GM19468 (cell line): ENCODE data around the gene HBQ1.
"Not testable (repeated sequence)": the region's sequence is repeated elsewhere in the genome, so short reads cannot be mapped to it uniquely, and the experiment has no call there.

Source experiments
- ATAC-seq: cut with Tn5 transposase; IDR thresholded peaks from one replicate; pipeline ENCODE4 v1.9.1; 2021; ENCODE audit warnings: mild to moderate bottlenecking, moderate library complexity, moderate number of reproducible peaks; ENCODE audit not compliant: unreplicated experiment; ENCODE audit errors: extremely low read depth

The HBQ1 gene

DNA sequence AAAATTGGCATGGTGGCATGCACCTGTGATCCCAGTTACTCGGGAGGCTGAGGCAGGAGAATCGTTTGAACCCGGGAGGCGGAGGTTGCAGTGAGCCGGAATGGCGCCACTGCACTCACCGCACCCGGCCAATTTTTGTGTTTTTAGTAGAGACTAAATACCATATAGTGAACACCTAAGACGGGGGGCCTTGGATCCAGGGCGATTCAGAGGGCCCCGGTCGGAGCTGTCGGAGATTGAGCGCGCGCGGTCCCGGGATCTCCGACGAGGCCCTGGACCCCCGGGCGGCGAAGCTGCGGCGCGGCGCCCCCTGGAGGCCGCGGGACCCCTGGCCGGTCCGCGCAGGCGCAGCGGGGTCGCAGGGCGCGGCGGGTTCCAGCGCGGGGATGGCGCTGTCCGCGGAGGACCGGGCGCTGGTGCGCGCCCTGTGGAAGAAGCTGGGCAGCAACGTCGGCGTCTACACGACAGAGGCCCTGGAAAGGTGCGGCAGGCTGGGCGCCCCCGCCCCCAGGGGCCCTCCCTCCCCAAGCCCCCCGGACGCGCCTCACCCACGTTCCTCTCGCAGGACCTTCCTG lies at the start of gene HBQ1:
Gene HBQ1, plus strand, starts transcription at position 359 of the 575 bp plus-strand sequence. Its CDS starts 28 bp downstream, at position 387.
- no peak for ATAC-seq

- no peak for ATAC-seq
These were observed 49.6 kb upstream of the HBQ1 start for GRCh38 chr16:130533-131173.

DNA sequence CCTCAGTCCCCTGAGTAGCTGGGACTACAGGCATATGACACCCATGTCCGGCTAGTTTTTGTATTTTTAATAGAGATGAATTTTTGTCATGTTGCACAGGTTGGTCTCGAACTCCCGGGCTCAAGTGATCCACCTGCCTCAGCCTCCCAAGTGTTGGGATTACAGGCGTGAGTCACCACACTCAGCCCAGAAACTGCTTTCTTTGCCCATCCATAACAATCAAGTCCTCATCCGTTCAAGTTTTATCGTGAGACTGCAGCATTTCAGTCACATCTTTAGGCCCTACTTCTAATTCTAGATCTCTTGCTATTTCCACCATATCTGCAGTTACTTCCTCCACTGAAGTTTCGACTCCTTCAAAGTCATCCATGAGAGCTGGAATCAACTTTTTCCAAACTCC lies 48.1 kb upstream of the HBQ1 start:
- ATAC-seq = no peak

DNA sequence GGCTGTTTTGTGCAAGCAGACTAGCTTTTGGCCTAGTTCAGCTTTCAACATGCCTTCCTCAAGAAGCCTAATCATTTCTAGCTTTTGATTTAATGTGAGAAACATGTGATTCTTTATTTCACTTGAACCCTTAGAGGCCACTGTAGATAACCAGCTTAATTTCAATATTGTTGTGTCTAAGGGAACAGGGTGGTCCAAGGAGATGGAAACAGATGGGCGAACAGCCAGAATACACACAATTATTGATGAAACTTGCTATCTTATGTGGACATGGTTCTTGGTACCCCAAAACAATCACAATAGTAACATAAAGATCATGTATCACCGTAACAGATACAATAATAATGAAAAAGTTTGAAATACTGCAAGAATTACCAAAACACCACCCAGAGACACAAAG lies 46.5 kb upstream of the HBQ1 start:
- no peak for ATAC-seq

DNA sequence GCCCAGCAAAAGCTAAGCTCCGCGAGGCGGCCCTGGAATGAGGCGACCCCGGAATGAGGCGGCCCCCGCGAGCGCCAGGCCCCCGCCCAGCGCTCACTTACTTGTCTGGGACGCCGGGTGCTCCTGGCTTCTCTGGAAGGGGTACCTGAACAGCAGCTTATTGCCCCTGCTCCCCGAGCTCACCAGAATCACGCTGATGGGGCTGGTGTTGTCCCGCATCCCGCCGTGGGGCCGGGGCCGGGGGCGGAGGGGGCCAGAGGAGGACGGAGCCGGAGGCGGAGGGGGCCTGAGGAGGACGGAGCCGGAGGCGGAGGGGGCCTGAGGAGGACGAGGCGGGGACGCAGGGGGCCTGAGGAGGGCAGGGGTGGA lies 42.2 kb upstream of the HBQ1 start:
- no peak for ATAC-seq

DNA sequence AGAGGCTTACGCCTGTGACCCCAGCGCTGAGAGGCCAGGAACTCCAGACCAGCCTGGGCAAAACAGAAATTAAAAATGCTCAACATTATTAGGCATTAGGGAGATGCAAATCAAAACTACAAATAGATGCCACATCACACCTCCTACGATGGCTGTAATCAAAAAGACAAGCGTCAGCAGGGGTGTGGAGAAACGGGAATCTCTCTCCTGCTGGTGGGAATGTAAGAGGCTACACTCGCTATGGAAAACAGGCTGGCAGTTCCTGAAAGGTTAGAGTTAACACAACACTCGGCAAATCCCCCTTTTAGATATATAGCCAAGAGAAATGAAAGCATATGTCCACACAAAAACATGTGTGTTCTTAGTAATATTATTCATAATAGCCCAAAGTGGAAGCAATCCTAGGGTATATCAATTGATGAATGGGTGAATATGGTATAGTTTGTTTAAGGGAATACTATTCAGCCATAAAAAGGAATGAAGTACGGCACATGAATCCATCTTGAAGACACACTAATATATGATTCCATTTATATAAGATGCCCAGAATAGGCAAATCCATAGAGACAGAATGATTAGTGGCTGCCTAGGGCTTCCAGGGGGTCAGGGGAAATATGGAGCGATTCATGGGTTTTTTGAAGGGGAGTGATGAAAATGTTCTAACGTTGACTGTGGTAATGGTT lies 39.9 kb upstream of the HBQ1 start:
- ATAC-seq = no peak

DNA sequence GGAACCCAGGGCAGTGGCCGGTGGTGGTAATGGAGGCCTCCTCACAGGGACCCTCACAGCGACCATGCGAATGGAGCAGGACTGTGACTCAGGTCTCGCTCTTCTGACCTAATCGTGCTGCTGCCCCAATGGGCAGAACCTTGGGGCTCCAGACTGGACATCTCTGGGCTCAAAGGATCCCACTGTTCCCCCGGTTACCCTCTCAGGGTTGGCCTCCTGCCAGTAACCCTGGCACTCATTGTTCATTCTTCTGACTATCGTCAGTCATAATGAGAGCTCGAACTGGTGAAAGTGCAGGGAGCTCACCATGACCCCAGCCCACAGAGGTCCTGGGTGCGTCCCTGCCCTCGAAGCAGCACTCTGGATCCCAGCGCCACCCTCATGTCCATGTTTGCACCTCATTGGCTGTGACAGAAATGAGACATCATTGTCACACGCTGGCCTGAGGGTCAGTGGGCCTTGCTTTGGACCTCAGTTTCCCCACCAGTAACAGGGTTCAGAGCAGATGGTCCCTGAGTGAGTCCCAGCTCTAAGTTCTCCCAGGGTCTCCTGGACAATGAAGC lies 37.8 kb upstream of the HBQ1 start:
- ATAC-seq = no peak

- ATAC-seq = no peak
These were observed 37.2 kb upstream of the HBQ1 start for GRCh38 chr16:143047-143446.

GRCh38 chr16:143456-143855 lies 36.8 kb upstream of the HBQ1 start:
- no peak for ATAC-seq

GRCh38 chr16:144797-145252 lies 35.4 kb upstream of the HBQ1 start:
- no peak for ATAC-seq

- ATAC-seq = no peak
These were observed 33.6 kb upstream of the HBQ1 start for GRCh38 chr16:146646-147045.

GRCh38 chr16:149024-149660 lies 31.1 kb upstream of the HBQ1 start:
- ATAC-seq = no peak

DNA sequence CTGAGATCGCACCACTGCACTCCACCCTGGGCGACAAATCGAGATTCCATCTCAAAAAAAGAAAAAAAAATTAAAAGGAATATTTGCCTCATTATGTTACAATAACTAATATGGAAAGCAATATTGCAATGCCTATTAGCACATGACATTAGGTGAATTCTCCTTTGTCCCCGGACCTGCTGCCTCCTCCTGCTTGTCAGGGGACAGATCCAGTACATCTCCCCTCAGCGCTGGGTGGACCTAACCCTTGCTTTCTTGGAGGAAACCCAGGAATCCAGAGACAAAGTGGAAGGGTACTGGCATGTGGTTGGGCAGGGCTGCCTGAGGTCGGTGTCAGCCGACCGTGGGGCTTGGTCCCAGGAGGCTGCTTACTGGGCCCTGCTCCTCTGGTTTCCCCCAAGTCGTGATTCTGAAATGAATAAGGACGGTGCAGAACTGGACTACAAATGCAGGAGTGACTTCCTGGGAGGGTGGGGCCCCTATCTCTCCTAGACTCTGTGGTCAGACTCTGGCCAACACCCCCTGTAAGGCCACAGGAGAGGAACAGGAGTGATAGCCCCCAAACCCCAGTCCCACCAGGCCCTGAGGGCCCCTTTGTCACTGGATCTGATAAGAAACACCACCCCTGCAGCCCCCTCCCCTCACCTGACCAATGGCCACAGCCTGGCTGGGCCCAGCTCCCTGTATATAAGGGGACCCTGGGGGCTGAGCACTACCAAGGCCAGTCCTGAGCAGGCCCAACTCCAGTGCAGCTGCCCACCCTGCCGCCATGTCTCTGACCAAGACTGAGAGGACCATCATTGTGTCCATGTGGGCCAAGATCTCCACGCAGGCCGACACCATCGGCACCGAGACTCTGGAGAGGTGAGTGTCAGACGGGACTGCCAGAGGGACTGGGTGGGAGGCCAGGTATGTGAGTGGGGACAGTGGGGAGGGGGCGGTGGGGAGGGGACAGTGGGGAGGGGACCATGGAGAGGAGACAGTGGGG lies 27.8 kb upstream of the HBQ1 start, which contains the start of gene HBZ:
Gene HBZ, plus strand, starts transcription at position 504 of the 988 bp plus-strand sequence. Its CDS starts 266 bp downstream, at position 770.
- no peak for ATAC-seq

GRCh38 chr16:153129-153521 lies 27.1 kb upstream of the HBQ1 start:
- ATAC-seq = not testable (repeated sequence)

DNA sequence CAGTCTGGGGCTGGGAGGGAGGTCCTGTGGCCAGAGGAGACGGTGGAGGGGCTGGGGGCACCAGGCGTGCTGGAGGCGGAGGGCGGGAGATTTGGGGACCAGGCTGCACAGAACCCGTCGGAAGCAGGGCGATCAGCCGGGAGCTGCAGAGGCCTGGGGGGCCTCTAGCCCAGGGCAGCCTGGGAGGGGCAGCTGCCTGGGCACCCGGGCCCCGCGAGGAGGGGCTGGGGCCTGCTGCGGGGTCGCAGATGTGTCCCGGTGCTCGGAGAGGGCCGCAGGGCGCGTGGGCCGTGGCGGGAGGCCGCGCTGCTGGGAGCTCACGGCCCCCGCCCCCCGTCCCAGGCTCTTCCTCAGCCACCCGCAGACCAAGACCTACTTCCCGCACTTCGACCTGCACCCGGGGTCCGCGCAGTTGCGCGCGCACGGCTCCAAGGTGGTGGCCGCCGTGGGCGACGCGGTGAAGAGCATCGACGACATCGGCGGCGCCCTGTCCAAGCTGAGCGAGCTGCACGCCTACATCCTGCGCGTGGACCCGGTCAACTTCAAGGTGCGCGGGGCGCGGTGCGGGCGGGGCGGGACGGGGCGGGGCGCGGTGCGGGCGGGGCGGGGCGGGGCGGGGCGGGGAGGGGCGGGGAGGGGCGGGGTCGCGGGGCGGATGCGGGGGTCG lies 26.6 kb upstream of the HBQ1 start:
- ATAC-seq = not testable (repeated sequence)

DNA sequence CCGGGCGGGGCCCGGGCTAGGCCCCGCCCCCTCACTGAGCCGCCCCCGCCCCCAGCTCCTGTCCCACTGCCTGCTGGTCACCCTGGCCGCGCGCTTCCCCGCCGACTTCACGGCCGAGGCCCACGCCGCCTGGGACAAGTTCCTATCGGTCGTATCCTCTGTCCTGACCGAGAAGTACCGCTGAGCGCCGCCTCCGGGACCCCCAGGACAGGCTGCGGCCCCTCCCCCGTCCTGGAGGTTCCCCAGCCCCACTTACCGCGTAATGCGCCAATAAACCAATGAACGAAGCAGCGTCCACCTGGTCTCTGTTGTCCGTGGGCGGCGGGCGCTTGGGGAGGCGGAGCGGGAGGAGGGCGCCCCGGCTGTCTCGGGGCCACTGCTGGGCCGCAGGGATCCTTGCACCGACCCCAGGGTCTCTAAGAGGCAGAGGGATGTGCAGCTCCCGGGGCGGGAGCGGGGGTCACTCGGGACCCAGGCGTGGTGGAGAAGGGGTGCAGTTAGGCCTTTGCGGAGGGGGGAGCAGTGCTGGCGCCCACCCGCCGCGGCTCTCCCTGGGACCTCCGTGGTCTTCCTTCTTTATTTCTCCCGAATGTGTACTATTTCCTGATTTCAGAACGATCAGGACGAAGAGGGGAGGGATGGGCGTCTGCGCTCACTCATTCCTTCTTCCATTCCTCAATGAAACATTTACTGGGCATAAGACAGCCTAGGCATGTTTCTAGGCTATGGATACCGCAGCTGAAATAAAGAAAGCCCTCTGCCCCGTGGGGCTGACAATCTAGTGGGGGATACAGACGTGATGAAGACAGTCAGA lies 25.8 kb upstream of the HBQ1 start:
- ATAC-seq = no peak

DNA sequence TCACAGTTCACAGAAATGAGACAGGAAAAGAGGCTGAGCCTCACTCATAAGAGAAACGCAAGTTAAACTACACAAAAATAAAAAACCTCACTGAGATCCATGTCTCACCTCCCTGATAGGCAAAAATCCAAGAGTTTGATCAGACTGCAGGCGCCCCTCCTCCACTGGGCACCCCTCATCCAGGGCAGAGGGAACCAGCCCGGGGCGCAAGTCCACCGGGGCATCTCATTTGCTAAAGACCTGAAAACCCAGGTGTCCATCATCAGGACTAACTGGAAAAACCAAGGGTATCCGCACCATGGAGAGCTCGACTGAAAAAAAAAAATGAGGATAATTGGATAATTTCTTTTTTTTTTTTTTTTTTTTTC lies 25.2 kb upstream of the HBQ1 start:
- no peak for ATAC-seq

GRCh38 chr16:159136-159849 lies 21.0 kb upstream of the HBQ1 start:
- ATAC-seq = no peak
